ENCODE measurements around the gene NCBP2. TPM values are rescaled to one million over a fixed set of nuclear protein-coding genes. Genes with fewer than 3 reads are reported as not detected.

Gene NCBP2
- total RNA-seq, result 49.4 and 51.1 TPM in 2 replicates

DNA sequence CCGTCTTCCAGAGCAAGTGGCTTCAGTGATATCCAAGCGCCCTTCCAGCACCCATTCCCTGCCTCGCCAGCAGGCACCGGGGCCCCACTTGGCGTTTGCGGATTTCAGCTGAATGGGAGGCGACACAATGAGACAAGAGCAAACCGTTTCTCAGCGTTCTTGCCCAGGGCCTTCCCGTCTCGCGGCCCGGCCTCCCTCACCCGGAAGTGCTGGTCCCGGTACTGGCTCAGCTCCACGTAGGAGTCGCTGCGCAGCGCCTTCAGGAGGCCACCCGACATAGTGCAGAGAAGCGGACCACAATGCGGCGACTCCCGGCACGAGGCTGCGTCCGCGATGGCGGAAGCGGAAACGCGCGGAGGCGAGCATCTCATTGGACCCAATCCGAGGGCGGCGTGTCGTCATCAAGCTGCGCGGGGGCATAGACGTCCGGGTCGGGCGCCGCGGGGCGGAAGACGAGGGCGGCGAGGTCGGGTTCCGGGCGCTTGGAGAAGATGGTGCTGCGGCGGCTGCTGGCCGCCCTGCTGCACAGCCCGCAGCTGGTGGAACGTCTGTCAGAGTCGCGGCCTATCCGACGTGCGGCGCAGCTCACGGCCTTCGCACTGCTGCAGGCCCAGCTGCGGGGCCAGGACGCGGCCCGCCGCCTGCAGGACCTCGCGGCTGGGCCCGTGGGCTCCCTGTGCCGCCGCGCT is at the start of gene NCBP2:
Gene NCBP2, minus strand, starts transcription at position 303 of the 689 bp plus-strand sequence. Its CDS starts 25 bp downstream, at position 278.
- peak within 1 kb of the TSS; percentile 82 for H3K4me3 ChIP-seq (ENCODE audit: low read depth, low read length)
- TF ChIP-seq, protein P1, sequence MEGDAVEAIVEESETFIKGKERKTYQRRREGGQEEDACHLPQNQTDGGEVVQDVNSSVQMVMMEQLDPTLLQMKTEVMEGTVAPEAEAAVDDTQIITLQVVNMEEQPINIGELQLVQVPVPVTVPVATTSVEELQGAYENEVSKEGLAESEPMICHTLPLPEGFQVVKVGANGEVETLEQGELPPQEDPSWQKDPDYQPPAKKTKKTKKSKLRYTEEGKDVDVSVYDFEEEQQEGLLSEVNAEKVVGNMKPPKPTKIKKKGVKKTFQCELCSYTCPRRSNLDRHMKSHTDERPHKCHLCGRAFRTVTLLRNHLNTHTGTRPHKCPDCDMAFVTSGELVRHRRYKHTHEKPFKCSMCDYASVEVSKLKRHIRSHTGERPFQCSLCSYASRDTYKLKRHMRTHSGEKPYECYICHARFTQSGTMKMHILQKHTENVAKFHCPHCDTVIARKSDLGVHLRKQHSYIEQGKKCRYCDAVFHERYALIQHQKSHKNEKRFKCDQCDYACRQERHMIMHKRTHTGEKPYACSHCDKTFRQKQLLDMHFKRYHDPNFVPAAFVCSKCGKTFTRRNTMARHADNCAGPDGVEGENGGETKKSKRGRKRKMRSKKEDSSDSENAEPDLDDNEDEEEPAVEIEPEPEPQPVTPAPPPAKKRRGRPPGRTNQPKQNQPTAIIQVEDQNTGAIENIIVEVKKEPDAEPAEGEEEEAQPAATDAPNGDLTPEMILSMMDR (conservative IDR thresholded peaks at IDR 0.05; ENCODE audit: low read depth, low read length), result peak; percentile 62
- peak; percentile 77 for DNase-seq (ENCODE audit: low read depth)

DNA sequence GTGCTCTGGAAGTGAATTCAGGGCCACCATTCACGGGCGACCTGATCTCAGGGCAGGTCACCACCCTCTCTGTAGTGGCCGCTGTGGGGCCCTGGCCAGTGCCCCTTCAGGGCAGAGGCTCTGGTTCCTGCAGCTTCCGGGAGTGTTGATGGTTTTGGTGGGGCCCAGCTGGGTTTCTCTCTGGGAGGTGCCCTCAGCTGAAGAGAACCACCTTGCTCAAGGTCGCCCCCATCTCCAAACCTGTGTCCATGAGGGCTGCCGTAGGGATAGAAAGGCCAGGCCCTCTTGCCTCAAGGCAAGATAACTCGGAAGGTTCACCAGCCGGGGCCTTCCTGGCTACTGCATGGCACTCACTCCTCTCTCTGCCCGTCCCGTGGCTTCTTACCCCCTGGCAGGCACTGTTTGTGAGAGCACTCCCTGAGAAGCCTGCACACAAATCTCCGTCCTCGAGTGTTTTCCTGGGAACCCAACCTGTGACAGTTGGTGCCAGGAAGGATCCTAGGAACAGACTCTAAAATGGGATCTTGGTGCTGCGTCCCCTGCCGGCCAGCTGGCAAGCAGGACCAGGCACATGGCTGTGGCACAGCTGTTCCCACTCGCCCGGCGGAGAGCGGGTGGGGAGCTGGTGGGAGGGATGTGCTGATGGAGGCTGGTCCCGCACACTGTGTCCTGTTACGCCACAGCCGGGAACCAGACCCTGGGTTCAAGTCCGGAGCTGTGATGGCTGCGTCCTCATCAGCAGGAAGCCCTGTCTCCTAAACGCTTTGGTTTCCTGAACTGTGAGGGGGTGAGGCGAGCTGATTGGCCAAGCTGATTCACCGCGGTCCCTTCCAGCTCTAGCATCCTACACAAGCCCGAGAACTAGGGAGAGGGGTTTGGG is 49.5 kb upstream of the NCBP2 start:
- DNase-seq (ENCODE audit: low read depth), result no peak
- TF ChIP-seq, protein P1 (conservative IDR thresholded peaks at IDR 0.05; ENCODE audit: low read depth, low read length), result no peak
- H3K4me3 ChIP-seq (ENCODE audit: low read depth, low read length), result no peak overlapping the region

DNA sequence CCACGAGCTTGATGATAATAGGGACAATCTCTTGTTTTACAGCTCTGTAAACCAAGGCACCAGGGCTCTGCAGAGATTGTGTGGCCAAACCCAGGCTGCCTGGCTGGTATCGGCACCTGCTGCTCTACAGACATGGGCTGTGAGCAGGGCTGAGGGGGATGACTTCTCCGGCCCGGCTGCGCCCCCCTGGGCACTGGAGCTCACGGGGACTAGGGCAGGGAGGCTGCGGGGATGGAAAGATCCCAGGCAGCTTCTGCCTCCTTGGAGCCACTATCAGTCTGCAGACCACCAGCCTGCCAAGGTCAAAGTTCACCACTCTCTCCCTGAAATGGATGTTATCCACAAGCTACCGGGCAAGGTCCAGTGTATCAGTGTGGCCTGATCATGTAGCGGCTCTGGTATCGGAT is 48.3 kb upstream of the NCBP2 start:
- TF ChIP-seq, protein P1 (conservative IDR thresholded peaks at IDR 0.05; ENCODE audit: low read depth, low read length), result no peak
- DNase-seq (ENCODE audit: low read depth), result no peak
- no peak overlapping the region for H3K4me3 ChIP-seq (ENCODE audit: low read depth, low read length)

DNA sequence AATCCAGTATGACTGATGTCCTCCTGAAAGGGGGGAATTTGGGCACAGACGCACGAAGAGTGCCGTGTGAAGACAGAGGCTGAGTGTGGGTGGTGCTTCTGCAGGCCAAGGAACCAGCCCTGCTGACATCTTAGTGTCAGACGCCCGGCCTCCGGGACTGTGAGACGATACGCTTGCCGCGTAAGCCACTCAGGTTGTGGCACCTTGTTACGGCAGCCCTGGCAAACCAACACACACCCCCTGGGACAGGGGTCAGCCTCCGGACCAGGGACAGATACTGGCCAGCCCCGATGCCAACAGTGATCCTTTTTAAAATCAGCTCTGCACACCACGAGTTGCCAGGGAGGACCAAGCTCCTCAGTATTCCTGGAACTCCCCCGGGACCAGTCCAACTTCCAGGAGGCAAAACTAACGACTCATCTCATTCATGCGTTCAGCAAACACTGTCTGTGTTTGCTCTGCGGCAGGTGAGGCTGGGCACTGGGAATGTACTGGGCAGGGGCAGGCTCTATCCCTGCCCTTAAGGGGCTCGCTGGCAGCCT is 47.5 kb upstream of the NCBP2 start:
- no peak for DNase-seq (ENCODE audit: low read depth)
- TF ChIP-seq, protein P1 (conservative IDR thresholded peaks at IDR 0.05; ENCODE audit: low read depth, low read length), result no peak
- H3K4me3 ChIP-seq (ENCODE audit: low read depth, low read length), result no peak overlapping the region

DNA sequence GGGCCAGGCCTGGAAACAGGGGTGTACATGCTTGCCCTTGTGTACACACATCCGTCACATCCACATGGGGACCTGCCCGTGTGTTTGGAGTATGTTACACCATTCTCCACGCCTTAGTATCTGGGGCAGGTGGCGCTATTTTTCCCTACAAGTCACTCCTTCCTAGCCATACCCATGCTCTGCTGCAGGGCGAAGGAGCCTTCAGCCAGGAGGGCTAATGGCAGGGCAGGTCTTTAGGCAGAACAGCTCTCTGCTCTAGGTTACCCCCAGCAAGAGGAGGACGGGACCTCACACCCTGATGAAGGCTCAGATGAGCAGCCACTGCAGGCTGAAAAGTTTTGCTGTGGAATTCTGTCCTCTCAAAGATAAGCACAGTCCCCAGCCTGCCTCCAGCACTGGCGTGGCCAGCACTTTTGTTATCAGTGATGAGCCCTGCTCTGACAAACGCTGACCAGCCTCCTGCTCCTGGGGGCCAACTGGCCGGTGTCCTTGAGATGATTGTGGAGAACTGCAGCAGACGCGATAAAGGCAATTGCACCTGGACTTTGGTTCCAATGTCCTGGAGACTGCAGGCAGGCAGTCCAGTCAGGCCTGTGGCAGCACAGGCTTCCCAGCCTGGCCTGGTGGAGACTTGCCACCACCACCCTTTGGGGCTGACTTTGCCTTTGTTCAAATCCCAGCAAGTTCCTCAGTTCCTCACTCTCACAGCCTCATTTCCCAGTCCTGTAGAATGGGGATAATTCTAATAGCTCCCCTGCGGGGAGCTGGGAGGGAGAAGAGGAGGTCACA is 46.1 kb upstream of the NCBP2 start:
- TF ChIP-seq, protein P1 (conservative IDR thresholded peaks at IDR 0.05; ENCODE audit: low read depth, low read length), result peak; percentile 11
- H3K4me3 ChIP-seq (ENCODE audit: low read depth, low read length), result no peak overlapping the region
- no peak for DNase-seq (ENCODE audit: low read depth)

DNA sequence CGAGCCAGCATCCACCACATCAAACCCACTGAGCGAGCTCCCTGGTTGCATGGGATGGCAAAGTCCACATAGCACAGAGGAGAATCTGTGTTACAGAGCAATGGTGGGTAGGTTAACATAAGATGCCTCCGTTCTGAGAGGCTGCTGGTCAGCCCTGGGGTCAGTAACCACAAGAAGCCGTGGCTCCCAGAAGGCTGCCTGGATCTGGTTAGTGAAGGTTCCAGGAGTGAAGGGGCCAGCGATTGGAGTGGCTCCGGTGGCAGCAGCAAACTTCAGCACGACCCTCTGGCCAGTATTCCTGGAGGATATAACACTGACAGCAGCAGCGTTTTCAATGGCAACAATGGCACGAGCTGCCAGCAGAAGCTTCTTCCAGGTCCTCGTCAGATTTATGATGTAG is 44.7 kb upstream of the NCBP2 start:
- DNase-seq (ENCODE audit: low read depth), result no peak
- TF ChIP-seq, protein P1 (conservative IDR thresholded peaks at IDR 0.05; ENCODE audit: low read depth, low read length), result no peak
- no peak overlapping the region for H3K4me3 ChIP-seq (ENCODE audit: low read depth, low read length)

Data from epithelial cell of proximal tubule (primary cell).